NCI-H146 (cell line): Measurements from ENCODE around the gene PPCDC.

ENCODE experiments used
- DNase-seq: peaks from one replicate; lab custom pipeline; 2025; lab: John Stamatoyannopoulos, UW

The PPCDC gene

DNA sequence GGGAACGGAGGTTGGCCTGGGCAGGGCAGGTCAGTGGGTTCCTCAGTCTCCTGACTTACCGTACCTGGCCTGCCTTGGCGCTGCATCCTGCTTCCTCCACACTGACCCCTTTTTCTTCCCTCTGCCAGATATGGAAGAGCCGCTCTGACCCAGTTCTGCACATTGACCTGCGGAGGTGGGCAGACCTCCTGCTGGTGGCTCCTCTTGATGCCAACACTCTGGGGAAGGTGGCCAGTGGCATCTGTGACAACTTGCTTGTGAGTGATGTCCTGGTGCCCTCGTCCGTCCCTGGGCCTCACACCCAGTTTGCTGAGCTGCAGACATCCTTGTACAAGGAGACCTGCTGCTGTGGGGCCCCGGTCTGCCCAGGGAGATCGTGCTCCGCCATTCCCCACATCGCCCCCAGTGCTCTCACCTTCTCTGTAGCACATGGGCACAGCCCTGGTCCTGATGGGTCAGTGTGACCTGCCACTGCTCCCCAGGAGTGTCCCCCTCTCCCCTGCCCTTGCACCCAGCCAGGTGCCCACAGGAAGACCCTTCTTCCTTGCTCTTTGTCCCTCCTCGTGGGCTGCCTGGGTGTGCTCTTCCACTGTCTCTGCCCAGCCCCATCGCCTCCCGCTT, 21.0 kb downstream of the PPCDC start:
- no peak for DNase-seq

- no peak for DNase-seq
Observed at GRCh38 chr15:75045332-75046015, 22.1 kb downstream of the PPCDC start.

- DNase-seq: no peak
Observed at GRCh38 chr15:75048394-75048793, 25.0 kb downstream of the PPCDC start.

DNA sequence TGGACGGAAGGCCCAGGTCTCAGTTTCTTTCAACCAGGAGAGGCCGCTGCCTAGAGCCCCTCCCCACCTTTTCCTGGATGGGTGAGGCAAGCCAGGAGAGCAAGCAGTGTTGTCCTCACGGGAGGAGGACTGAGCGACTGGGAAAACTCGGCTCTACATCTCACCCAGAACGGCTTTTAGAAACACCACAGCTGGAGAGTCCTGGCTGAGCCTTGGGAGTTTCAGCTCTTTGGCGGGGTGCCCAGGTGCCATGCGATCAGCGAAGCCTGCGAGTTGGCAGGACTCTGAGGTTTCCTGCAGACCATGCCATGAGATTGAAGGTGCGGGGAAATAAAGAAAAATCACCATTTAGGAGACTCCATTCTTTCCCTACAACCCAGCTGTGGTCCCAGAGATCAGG, 26.0 kb downstream of the PPCDC start:
- DNase-seq: no peak

DNA sequence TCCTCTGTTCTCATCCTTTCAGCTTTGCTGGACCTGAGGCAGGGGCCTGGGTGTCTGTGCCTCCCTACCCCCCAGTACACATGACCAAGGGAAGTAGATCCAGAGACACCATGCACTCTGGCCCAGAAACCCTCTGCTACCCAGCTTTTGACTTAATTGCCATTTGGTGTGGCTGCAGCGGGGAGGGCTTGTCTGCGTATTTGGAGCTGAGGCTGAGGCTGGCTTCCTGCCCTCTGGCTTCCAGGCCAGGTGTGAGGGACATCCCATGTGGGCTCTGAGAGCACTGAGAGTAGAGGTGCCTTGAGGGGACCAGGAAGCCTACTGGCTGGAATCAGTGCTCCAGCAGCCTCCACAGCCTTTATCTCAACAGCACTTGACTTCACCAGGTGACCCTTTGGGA, 26.9 kb downstream of the PPCDC start:
- no peak for DNase-seq

DNA sequence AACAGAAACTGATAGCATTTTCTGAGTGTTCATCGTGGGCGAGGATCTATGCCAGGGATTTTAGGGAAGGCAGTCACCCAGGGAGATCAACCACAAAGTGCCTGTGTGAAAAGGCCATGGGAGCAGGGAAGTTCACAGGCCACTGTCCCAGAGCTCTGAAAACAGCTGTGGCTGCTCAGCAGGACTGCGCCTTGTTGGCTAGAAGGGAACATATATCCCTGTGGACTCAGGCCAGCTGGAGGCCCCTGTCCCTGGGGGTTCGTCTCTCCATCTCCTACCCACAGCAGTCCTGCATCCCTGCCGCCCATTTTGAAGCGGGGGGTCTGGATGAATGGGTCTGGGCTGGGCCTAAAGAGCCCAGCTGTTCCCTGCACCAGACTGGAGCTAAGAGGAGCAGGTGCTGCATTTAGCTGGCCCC, 27.8 kb downstream of the PPCDC start:
- no peak for DNase-seq

- DNase-seq: no peak
Observed at GRCh38 chr15:75051711-75052110, 28.3 kb downstream of the PPCDC start.

DNA sequence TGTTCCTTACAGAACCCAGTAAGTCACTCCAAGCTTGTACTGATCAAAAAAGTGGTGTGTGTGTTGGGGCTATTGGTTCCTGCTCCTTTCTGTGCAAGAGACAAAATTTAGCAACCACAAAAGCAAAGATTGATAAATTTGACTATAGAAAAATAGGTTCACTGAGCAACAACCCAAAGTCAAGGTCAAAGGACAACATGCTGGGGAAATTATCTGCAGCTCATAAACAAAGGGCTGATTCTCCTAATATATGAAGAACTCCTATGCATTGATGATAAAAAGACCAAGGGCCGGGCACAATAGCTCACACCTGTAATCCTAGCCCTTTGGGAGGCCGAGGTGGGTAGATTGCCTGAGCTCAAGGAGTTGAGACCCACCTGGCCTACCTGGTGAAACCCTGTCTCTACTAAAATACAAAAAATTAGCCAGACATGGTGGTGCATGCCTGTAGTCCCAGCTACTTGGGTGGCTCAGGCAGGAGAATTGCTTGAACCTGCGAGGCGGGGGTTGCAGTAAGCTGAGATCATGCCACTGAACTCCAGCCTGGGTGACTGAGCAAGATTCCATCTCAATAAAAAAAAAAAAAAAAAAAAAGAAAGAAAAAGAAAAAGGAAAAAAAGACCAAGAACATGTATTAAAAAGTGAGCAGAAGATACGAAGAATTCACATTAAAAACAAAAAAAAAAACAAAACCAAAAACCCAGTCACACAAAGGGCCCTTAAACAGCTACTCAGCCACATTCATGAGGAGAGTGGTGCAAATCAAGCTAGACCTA, 29.8 kb downstream of the PPCDC start:
- DNase-seq: no peak

DNA sequence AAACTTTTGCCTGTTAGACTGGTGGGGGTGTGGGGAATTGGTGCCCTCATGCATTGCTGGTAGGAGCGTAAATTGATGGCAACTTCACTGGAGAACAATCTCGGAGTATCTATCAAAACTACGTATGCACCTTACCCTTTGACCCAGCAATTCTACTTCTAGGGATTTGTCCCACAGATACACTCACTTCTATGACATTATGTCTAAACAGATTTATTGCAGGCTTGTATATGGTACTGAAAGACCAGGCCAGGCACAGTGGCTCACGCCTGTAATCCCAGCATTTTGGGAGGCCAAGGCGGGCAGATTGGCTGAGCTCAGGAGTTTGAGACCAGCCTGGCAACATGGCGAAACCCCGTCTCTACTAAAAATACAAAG, 30.3 kb downstream of the PPCDC start:
- DNase-seq: no peak

GRCh38 chr15:75054172-75054897, 30.9 kb downstream of the PPCDC start:
- DNase-seq: no peak

GRCh38 chr15:75056036-75056435, 32.6 kb downstream of the PPCDC start:
- no peak for DNase-seq

DNA sequence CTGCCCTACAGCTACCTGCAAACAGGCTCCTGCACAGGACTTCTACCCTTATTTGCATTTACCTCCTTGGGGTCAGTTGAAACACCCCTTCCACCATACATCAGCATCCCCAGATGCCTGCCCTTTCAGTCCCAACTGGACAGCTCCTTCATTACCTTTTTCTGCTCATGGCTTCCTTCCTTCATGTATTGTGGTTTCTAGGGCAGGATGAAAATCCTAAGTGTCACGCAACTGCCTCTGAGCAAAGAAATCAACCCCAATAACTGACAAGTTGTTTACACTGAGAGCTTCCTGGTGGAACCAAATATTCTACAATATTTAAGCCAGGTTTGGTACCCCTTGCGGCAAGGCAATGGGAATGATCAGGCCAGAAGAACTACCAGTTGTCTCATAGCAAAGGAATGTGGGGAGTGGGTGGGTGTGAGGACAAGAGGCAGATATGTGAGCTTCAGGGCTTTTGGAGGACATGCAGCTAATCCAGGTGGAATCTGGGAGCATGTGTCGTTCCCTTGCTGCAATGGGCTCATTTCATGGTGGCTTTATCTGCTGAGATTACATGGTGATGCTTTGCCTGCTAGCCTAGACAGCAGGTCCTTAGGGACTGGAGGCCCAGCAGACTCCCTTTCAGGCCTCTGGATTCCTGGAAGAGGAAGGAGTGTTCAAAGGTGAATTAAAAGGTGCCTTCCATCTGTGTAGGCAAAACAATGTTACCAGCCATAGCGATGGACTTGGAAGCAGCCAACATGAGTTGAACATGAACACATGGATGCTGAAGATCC, 34.9 kb downstream of the PPCDC start:
- no peak for DNase-seq

DNA sequence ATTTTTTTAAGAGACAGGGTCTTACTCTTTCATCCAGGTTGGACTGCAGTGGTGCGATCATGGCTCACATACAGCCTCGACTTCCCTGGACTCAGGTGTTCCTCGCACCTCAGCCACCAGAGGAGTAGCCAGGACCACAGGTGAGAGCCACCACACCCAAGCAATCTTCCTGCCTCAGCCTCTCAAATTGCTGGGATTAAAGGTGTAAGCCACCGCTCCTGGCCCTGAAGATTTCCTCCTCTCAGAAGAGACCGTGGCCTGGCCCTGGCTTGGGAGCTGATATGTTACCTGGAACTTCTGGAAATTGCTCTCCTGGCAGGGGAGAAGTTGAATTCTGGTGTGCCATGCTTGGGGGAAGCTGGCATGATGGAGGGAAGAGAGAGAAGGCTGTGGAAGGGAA, 36.2 kb downstream of the PPCDC start:
- DNase-seq: no peak

DNA sequence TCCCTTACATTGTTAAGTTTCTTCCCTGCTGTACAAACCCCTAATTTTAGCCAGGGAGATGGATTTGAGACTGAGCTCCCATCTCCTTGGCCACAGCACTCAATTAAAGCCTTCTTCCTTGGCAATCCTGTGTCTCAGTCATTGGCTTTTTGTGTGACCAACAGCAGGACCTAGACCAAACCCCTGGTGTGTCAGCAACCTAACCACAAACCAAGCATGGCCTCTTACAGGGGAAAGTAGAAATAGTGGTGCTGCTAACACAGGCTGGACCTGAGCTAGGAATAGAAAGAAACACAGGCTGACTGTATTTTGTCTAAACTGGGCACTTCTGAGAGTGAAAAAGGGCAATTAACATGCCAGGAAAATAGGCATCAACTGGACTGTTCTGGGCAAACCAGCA, 37.9 kb downstream of the PPCDC start:
- DNase-seq: no peak

DNA sequence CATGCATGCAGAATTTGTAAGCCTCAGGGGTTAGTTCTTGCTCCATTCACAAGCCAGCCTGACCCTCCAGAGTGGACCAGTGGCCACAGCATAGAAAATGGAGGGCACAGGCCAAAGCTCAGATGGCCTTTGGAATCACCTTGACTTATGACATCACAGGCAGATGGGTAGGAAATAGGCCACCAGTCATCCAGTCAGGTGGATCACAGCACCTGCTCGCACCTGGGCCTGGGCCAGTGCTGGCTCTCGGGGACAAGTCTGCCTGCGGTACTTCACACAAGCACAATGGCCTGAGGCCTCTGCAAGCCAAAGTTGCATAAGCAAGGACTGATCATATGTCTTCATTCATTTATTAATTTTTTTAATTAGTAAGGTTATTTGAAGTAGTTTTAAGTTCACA, 39.3 kb downstream of the PPCDC start:
- DNase-seq: no peak

GRCh38 chr15:75063338-75063737, 39.9 kb downstream of the PPCDC start:
- DNase-seq: no peak

DNA sequence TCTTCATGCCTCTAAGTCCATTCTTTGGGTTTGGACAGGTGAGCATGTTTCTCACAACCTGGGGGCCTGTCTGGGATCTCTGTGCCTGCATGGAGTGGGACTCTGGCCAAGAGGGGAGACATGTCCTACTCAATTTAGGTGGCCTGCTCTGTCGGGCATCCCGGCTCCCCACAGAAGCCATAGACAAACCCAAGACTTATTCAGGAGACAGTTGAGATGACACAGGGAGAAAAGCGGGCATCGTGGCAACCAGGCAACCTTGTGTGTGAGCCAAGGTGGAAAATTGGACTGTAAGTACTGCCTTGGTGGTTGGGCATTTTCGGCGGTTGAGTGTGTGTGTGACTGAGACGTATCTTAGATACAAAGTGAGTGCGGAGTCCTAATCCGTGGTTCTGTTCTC, 40.5 kb downstream of the PPCDC start:
- DNase-seq: no peak

GRCh38 chr15:75064846-75065245, 41.5 kb downstream of the PPCDC start:
- no peak for DNase-seq

DNA sequence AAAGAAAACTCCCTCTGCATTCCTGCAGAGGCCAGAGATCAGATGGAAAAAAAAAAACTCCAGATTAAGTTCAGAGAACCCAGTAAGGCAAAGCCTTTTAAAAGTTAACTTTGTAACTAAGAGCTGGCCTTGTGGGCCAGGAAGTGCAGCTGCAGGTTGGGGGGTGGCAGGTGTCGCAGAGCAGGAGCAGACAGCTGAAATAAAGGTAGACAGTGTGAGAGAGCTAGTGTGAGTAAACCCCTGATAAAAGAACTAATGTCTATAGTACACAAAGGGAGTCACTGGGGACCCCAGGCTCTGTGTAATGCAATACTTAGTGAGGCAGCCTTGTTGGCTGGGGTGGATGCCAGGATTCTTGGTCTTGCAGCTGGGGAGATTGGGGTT, 42.1 kb downstream of the PPCDC start:
- DNase-seq: peak; percentile 46

DNA sequence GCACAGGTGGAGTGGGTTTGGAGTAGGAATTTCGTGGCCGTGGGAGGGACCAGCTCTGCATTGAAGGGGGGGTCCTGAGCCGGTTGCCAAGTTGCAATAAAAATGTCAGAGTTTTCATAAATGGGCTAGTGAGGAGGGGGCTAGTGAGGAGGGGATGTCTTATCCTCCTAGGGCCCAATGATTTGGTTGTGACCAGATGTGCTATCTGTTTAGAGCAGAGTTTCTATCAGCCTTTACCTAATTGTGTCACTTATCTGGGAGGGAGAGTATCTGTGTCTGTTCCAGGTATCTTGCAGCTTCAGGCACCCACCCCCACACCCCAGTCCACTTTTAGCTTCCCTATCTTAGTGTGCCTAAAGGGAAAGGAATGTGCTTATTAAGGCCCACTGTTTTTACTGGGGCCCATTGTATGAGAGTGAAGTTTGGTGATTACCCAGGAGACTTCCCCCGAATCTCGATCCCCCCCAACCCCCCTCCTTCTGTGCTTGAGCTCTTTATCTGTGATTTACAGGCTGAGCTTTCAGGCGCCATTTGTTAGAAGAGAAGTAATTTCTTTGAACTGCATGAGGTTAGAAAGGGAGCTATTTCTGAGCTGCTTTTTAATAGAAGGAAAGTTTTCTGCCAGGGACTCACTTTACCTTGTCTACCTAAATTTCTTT, 42.6 kb downstream of the PPCDC start:
- DNase-seq: no peak

DNA sequence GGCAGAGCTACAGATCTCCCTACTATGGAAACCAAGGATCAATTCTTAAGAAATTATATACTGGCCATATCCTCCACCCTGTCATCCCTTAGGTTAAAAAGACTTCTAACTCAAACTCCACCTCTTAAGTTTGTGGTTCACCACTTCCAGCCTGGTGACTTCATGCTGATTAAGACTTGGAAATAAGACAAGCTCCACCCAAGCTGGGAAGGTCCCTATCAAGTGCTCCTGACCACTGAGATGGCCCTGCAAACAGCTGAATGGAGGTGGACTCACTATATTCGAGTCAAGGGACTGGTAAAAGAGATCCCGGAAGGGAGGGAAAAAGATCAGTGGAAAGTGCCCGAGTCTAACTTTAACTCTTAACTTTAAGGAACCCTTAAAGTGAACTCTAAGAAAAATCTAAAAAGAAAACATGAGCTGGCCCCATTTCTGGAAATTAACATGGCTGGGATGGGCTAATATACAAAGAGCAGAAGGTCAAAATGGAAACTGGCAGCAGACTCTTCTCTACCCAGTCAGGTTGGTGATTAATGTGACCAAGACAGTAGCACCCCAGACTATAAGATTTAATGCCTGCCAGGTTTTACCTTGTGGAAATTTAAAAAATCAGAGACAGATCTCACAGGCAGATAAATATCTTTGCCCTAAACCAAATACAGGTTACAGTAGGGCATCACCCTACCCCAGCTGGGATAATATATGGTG, 43.9 kb downstream of the PPCDC start:
- DNase-seq: no peak
